Mononuclear cell (primary cell): ENCODE results near the gene PNKD. TPM values are rescaled to one million over a fixed set of nuclear protein-coding genes. Genes with fewer than 3 reads are reported as not detected.
A peak's percentile ranks its signal among the peaks of the same experiment; 100 is the strongest.

Source experiments
- H3K27me3 ChIP-seq: 2 replicates; pipeline ENCODE4 v1.6.0; 2011; ENCODE audit warnings: low read length, control low read depth; ENCODE audit not compliant: insufficient read depth
- H3K4me1 ChIP-seq: 2 replicates; pipeline ENCODE4 v1.5.1; 2011; ENCODE audit warnings: mild to moderate bottlenecking, low read length, control low read depth; ENCODE audit not compliant: insufficient read depth
- H3K4me3 ChIP-seq: 2 replicates; pipeline ENCODE4 v1.5.1; 2011; ENCODE audit warnings: mild to moderate bottlenecking, low read length, moderate library complexity
- H3K9me3 ChIP-seq: 2 replicates; pipeline ENCODE4 v1.5.1; 2011; ENCODE audit warnings: low read depth, mild to moderate bottlenecking, control low read depth, low read length
- total RNA-seq: library from RNA; depleted of rRNA; stranded (reverse); fragments of >200 nt; gene quantifications from one replicate; pipeline ENCODE4 v1.2.3, GENCODE V29; 2012

Gene PNKD
- total RNA-seq: 14.2 TPM

- Histone ChIP-seq H3K27me3 (no peaks in the 10 kb centered on the region), H3K9me3 (no peaks in the 10 kb centered on the region), H3K4me1 (peaks cover 43% of the 10 kb centered on the region), H3K4me3 (peak within 1 kb of the TSS; percentile 93)
These were observed at the start of gene PNKD, which contains the start of gene AAMP for GRCh38 chr2:218269900-218270720. PNKD (plus strand) TSS chr2:218270519; CDS start chr2:218270536, 17 bp downstream. AAMP (minus strand) TSS chr2:218270137; CDS start chr2:218270086, 51 bp downstream.

- no peaks in the 10 kb centered on the region for H3K9me3 ChIP-seq
- H3K4me3 ChIP-seq: no peak overlapping the region
- peaks cover 77% of the 10 kb centered on the region for H3K4me1 ChIP-seq
- H3K27me3 ChIP-seq: no peaks in the 10 kb centered on the region
These were observed 49.3 kb upstream of the PNKD start for GRCh38 chr2:218221000-218221399.

GRCh38 chr2:218223046-218223445, 47.3 kb upstream of the PNKD start:
- Histone ChIP-seq H3K9me3 (no peaks in the 10 kb centered on the region), H3K4me1 (peaks cover 88% of the 10 kb centered on the region), H3K4me3 (no peak overlapping the region), H3K27me3 (no peaks in the 10 kb centered on the region)

- Histone ChIP-seq H3K4me1 (peaks cover 98% of the 10 kb centered on the region), H3K27me3 (no peaks in the 10 kb centered on the region), H3K9me3 (no peaks in the 10 kb centered on the region), H3K4me3 (no peak overlapping the region)
These were observed 46.1 kb upstream of the PNKD start for GRCh38 chr2:218224186-218224585.

- Histone ChIP-seq H3K9me3 (no peaks in the 10 kb centered on the region), H3K4me3 (no peak overlapping the region), H3K27me3 (no peaks in the 10 kb centered on the region), H3K4me1 (peaks cover 94% of the 10 kb centered on the region)
These were observed 43.4 kb upstream of the PNKD start for GRCh38 chr2:218226903-218227302.

- Histone ChIP-seq H3K4me3 (no peak overlapping the region), H3K9me3 (no peaks in the 10 kb centered on the region), H3K27me3 (no peaks in the 10 kb centered on the region), H3K4me1 (peaks cover 78% of the 10 kb centered on the region)
These were observed 41.8 kb upstream of the PNKD start for GRCh38 chr2:218228366-218229090.

- H3K4me3 ChIP-seq: no peak overlapping the region
- no peaks in the 10 kb centered on the region for H3K27me3 ChIP-seq
- H3K9me3 ChIP-seq: no peaks in the 10 kb centered on the region
- peaks cover 71% of the 10 kb centered on the region for H3K4me1 ChIP-seq
These were observed 41.1 kb upstream of the PNKD start for GRCh38 chr2:218229239-218229638.

GRCh38 chr2:218229851-218230250, 40.5 kb upstream of the PNKD start:
- H3K9me3 ChIP-seq: no peaks in the 10 kb centered on the region
- no peaks in the 10 kb centered on the region for H3K27me3 ChIP-seq
- peaks cover 65% of the 10 kb centered on the region for H3K4me1 ChIP-seq
- no peak overlapping the region for H3K4me3 ChIP-seq

GRCh38 chr2:218230882-218231281, 39.4 kb upstream of the PNKD start:
- Histone ChIP-seq H3K9me3 (no peaks in the 10 kb centered on the region), H3K27me3 (no peaks in the 10 kb centered on the region), H3K4me1 (peaks cover 55% of the 10 kb centered on the region), H3K4me3 (no peak overlapping the region)

GRCh38 chr2:218233543-218233942, 36.8 kb upstream of the PNKD start:
- Histone ChIP-seq H3K27me3 (no peaks in the 10 kb centered on the region), H3K4me3 (no peak overlapping the region), H3K4me1 (peaks cover 30% of the 10 kb centered on the region), H3K9me3 (no peaks in the 10 kb centered on the region)

GRCh38 chr2:218234521-218234920, 35.8 kb upstream of the PNKD start:
- H3K4me1 ChIP-seq: peaks cover 22% of the 10 kb centered on the region

GRCh38 chr2:218235017-218235416, 35.3 kb upstream of the PNKD start:
- Histone ChIP-seq H3K27me3 (no peaks in the 10 kb centered on the region), H3K9me3 (no peaks in the 10 kb centered on the region), H3K4me1 (peaks cover 17% of the 10 kb centered on the region), H3K4me3 (no peak overlapping the region)

More at GRCh38 chr2:218234521-218234920, 35.8 kb upstream of the PNKD start:
- Histone ChIP-seq H3K9me3 (no peaks in the 10 kb centered on the region), H3K4me3 (no peak overlapping the region), H3K27me3 (no peaks in the 10 kb centered on the region)

GRCh38 chr2:218236829-218237228, 33.5 kb upstream of the PNKD start:
- Histone ChIP-seq H3K27me3 (no peaks in the 10 kb centered on the region), H3K4me1 (peaks cover 3% of the 10 kb centered on the region), H3K4me3 (no peak overlapping the region), H3K9me3 (no peaks in the 10 kb centered on the region)

GRCh38 chr2:218238887-218239286, 31.4 kb upstream of the PNKD start:
- Histone ChIP-seq H3K4me3 (no peak overlapping the region), H3K4me1 (peaks cover 5% of the 10 kb centered on the region), H3K9me3 (no peaks in the 10 kb centered on the region), H3K27me3 (no peaks in the 10 kb centered on the region)

- Histone ChIP-seq H3K4me1 (peaks cover 5% of the 10 kb centered on the region), H3K4me3 (no peak overlapping the region), H3K9me3 (no peaks in the 10 kb centered on the region), H3K27me3 (no peaks in the 10 kb centered on the region)
These were observed 26.1 kb upstream of the PNKD start for GRCh38 chr2:218244204-218244603.
